ENCODE results near the gene DYSF. TPM values are rescaled to one million over a fixed set of nuclear protein-coding genes. Genes with fewer than 3 reads are reported as not detected.

DYSF gene
- total RNA-seq, 1 donor: 3.5 TPM

- DNase-seq (ENCODE audit: low read depth): no peak
- H3K4me3 ChIP-seq (ENCODE audit: low read depth, low read length): no peak overlapping the region
- no peak for TF ChIP-seq CTCF (IDR thresholded peaks at IDR 0.05; ENCODE audit: insufficient read depth, low read depth, low read length)
Observed at GRCh38 chr2:71473346-71474031, 20.1 kb downstream of the DYSF start.

- H3K4me3 ChIP-seq (ENCODE audit: low read depth, low read length): no peak overlapping the region
- DNase-seq (ENCODE audit: low read depth): no peak
- no peak for TF ChIP-seq CTCF (IDR thresholded peaks at IDR 0.05; ENCODE audit: insufficient read depth, low read depth, low read length)
Observed at GRCh38 chr2:71474116-71474743, 20.9 kb downstream of the DYSF start.

GRCh38 chr2:71474744-71475397, 21.5 kb downstream of the DYSF start:
- no peak overlapping the region for H3K4me3 ChIP-seq (ENCODE audit: low read depth, low read length)
- no peak for DNase-seq (ENCODE audit: low read depth)
- no peak for TF ChIP-seq CTCF (IDR thresholded peaks at IDR 0.05; ENCODE audit: insufficient read depth, low read depth, low read length)

GRCh38 chr2:71476495-71476894, 23.1 kb downstream of the DYSF start:
- TF ChIP-seq CTCF (IDR thresholded peaks at IDR 0.05; ENCODE audit: insufficient read depth, low read depth, low read length): no peak
- H3K4me3 ChIP-seq (ENCODE audit: low read depth, low read length): no peak overlapping the region
- DNase-seq (ENCODE audit: low read depth): no peak

GRCh38 chr2:71477231-71477691, 23.9 kb downstream of the DYSF start:
- no peak for DNase-seq (ENCODE audit: low read depth)
- TF ChIP-seq CTCF (IDR thresholded peaks at IDR 0.05; ENCODE audit: insufficient read depth, low read depth, low read length): no peak
- H3K4me3 ChIP-seq (ENCODE audit: low read depth, low read length): no peak overlapping the region

- no peak for DNase-seq (ENCODE audit: low read depth)
- no peak for TF ChIP-seq CTCF (IDR thresholded peaks at IDR 0.05; ENCODE audit: insufficient read depth, low read depth, low read length)
- no peak overlapping the region for H3K4me3 ChIP-seq (ENCODE audit: low read depth, low read length)
Observed at GRCh38 chr2:71478806-71479205, 25.4 kb downstream of the DYSF start.
